ENCODE data around the gene BIVM.

The BIVM gene

DNA sequence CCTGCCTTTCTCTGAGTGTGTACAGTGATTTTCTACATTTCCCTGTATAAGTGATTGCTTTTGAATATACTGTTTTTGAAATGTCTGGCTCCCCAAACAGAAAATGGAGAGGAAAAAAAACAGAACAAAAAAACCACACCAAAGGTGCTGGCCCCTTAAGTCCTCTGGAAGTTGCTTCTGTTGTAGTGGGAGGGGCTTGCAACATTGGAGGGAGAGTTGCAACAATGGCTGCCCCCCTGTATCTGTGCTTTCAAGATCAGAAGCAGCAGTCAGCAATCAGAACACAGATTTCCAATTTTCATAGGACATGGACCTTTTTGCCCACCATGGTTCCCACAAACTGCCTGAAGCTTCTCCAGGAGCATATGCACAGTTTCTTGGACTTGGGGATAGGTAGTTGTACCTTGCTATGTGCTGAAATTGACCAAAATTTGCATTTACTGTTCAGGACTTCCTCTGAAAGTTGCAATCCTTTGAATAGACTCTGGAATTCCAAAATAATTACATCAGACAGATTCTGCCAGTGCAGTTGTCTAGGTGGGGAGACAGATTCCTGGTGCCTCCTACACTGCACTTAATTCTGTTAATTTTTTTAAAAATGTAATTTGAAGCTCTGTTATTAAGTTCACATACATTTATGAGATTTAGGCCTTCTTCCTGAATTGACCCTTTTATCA is 13.8 kb downstream of the BIVM start:
- no peak overlapping the region for H3K27ac ChIP-seq (ENCODE audit: insufficient read depth, low read length, poor library complexity, severe bottlenecking)
- H3K27me3 ChIP-seq (replicated peaks; ENCODE audit: control insufficient read depth, insufficient read depth, low read length, poor library complexity, severe bottlenecking), result no peaks in the 10 kb centered on the region
- no peaks in the 10 kb centered on the region for H3K36me3 ChIP-seq (ENCODE audit: control insufficient read depth, insufficient read depth, low read length)
- H3K4me3 ChIP-seq (ENCODE audit: insufficient read depth, low read depth, low read length, poor library complexity, severe bottlenecking), result no peak overlapping the region
- no peaks in the 10 kb centered on the region for H3K9me3 ChIP-seq (ENCODE audit: control insufficient read depth, low read length)
- DNase-seq, result no peak
- no peaks in the 10 kb centered on the region for H3K4me1 ChIP-seq (ENCODE audit: control insufficient read depth, insufficient read depth, low read length, poor library complexity, severe bottlenecking)

DNA sequence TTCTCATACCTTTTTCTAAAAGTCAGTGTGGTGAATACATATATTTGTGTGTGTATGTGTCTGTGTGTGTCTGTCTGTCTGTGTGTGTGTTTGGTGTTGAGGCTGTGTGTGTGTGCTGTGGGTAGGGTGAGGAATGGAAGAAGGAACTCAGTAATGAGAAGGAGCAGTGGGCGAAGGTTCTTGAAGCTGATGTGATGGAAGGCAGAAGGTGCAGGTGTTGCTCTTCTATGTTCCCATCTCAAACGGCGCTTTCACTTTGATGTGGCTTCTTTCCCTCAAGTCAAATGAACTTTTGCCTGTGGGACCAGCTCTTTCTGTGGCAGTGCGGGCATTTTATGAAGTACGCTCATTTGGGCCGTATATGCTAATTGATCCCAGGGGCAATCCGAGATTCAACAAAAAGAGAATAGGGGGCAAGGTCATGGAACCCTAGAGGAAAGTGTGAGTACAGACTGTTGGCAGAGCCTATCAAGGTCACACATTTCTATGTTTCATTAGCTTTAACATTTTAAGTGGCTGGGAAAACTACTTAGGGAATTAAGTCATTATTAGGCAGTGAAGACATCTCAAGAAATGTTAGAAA is 15.2 kb downstream of the BIVM start:
- no peak for DNase-seq
- no peaks in the 10 kb centered on the region for H3K9me3 ChIP-seq (ENCODE audit: control insufficient read depth, low read length)
- no peak overlapping the region for H3K27ac ChIP-seq (ENCODE audit: insufficient read depth, low read length, poor library complexity, severe bottlenecking)
- H3K4me3 ChIP-seq (ENCODE audit: insufficient read depth, low read depth, low read length, poor library complexity, severe bottlenecking), result no peak overlapping the region
- no peaks in the 10 kb centered on the region for H3K27me3 ChIP-seq (replicated peaks; ENCODE audit: control insufficient read depth, insufficient read depth, low read length, poor library complexity, severe bottlenecking)
- no peaks in the 10 kb centered on the region for H3K36me3 ChIP-seq (ENCODE audit: control insufficient read depth, insufficient read depth, low read length)
- no peaks in the 10 kb centered on the region for H3K4me1 ChIP-seq (ENCODE audit: control insufficient read depth, insufficient read depth, low read length, poor library complexity, severe bottlenecking)

DNA sequence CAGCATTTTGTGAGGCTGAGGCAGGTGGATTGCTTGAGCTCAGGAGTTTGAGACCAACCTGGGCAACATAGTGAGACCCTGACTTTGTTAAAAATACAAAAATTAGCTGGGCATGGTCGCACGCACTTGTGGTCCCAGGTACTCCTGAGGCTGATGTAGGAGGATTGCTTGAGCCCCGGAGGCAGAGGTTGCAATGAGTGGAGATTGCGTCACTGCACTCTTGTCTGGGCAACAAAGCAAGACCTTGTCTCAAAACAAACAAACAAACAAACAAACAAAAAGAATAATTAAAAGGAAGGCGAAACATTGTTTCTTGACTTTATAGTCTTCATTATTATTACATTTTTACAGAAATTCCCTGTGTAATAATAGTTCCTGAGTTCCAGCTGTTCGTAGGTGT is 15.9 kb downstream of the BIVM start:
- Histone ChIP-seq H3K9me3 (ENCODE audit: control insufficient read depth, low read length) (no peaks in the 10 kb centered on the region), H3K27ac (ENCODE audit: insufficient read depth, low read length, poor library complexity, severe bottlenecking) (no peak overlapping the region), H3K4me3 (ENCODE audit: insufficient read depth, low read depth, low read length, poor library complexity, severe bottlenecking) (no peak overlapping the region), H3K36me3 (ENCODE audit: control insufficient read depth, insufficient read depth, low read length) (no peaks in the 10 kb centered on the region), H3K27me3 (replicated peaks; ENCODE audit: control insufficient read depth, insufficient read depth, low read length, poor library complexity, severe bottlenecking) (no peaks in the 10 kb centered on the region), H3K4me1 (ENCODE audit: control insufficient read depth, insufficient read depth, low read length, poor library complexity, severe bottlenecking) (no peaks in the 10 kb centered on the region)
- DNase-seq, result no peak

DNA sequence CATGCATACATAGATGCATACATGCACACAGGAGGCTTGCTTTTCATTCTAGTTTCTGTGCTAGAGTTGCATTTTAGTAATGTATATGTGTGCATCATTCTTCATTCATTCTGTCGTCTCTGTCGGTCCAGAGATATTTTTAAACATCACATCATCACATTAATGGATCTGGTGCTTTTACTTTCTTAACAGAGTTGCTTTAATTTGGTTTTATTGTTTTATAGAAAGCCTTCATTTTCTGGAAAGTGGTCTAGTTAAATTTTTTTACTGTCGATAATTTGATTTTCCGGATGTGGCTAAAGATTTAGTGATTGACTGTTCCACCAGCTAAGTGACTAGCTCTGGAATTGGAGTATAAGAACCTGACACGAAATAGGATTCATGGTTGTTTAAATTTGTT is 16.9 kb downstream of the BIVM start:
- H3K4me1 ChIP-seq (ENCODE audit: control insufficient read depth, insufficient read depth, low read length, poor library complexity, severe bottlenecking), result no peaks in the 10 kb centered on the region
- H3K4me3 ChIP-seq (ENCODE audit: insufficient read depth, low read depth, low read length, poor library complexity, severe bottlenecking), result no peak overlapping the region
- no peaks in the 10 kb centered on the region for H3K36me3 ChIP-seq (ENCODE audit: control insufficient read depth, insufficient read depth, low read length)
- DNase-seq, result no peak
- H3K27ac ChIP-seq (ENCODE audit: insufficient read depth, low read length, poor library complexity, severe bottlenecking), result no peak overlapping the region
- no peaks in the 10 kb centered on the region for H3K27me3 ChIP-seq (replicated peaks; ENCODE audit: control insufficient read depth, insufficient read depth, low read length, poor library complexity, severe bottlenecking)
- H3K9me3 ChIP-seq (ENCODE audit: control insufficient read depth, low read length), result no peaks in the 10 kb centered on the region

DNA sequence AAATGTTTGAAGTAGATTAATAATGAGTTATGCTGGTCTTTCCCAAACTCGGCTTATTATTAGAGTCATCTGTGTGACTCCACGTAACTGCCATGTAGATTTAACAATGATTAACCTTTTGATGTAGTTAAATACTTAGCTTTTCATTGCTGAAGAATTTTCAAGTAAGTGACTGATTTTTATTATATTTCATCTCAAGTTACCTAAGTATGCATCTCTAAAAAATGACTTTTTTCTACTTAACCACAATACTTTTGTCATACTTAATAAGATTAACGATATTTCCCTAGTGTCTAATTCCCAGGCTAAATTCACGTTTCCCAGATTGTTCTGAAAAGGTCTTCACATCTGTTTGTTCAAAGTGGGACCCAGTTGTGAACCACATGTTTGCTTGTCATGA is 17.8 kb downstream of the BIVM start:
- H3K9me3 ChIP-seq (ENCODE audit: control insufficient read depth, low read length), result no peaks in the 10 kb centered on the region
- no peaks in the 10 kb centered on the region for H3K27me3 ChIP-seq (replicated peaks; ENCODE audit: control insufficient read depth, insufficient read depth, low read length, poor library complexity, severe bottlenecking)
- no peaks in the 10 kb centered on the region for H3K36me3 ChIP-seq (ENCODE audit: control insufficient read depth, insufficient read depth, low read length)
- no peak overlapping the region for H3K27ac ChIP-seq (ENCODE audit: insufficient read depth, low read length, poor library complexity, severe bottlenecking)
- H3K4me3 ChIP-seq (ENCODE audit: insufficient read depth, low read depth, low read length, poor library complexity, severe bottlenecking), result no peak overlapping the region
- H3K4me1 ChIP-seq (ENCODE audit: control insufficient read depth, insufficient read depth, low read length, poor library complexity, severe bottlenecking), result no peaks in the 10 kb centered on the region
- no peak for DNase-seq

DNA sequence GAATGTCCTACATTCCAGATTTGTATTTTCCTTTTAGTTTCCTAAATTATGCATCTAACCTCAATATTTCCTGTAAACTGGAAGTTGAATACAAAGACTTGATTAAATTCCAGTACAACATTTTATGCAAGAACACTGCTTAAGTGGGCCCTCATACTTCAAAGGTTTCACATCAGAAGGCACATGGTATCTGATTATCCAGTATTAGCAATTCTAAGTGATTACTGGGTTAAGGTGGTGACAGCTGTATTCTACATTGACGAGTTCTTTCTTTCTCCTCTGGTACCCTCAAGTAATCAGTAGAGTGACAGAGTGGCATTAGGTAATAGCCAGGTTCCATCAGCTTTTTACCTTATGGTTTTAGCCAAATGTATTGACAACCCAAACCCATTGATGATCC is 18.3 kb downstream of the BIVM start:
- Histone ChIP-seq H3K4me1 (ENCODE audit: control insufficient read depth, insufficient read depth, low read length, poor library complexity, severe bottlenecking) (no peaks in the 10 kb centered on the region), H3K27me3 (replicated peaks; ENCODE audit: control insufficient read depth, insufficient read depth, low read length, poor library complexity, severe bottlenecking) (no peaks in the 10 kb centered on the region), H3K27ac (ENCODE audit: insufficient read depth, low read length, poor library complexity, severe bottlenecking) (no peak overlapping the region), H3K36me3 (ENCODE audit: control insufficient read depth, insufficient read depth, low read length) (no peaks in the 10 kb centered on the region), H3K4me3 (ENCODE audit: insufficient read depth, low read depth, low read length, poor library complexity, severe bottlenecking) (no peak overlapping the region), H3K9me3 (ENCODE audit: control insufficient read depth, low read length) (no peaks in the 10 kb centered on the region)
- no peak for DNase-seq

DNA sequence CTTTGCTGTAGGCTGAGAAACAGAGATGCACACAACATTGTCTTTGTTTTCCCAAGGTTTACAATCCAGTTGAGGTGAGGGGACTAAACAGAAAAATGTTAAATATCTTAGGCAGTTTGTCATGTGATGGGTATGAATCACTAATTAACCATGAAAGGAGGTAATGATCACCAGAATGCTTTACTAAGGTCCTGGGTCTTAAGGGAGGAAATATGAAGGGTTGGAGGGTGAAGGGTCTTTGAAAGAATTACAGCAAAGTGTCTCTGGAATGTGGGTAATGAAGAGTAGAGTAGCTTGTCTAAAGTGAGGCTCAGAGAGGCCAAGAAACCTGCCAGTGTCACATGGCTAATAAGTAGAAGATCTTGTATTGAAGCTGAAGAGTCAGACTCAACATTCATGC is 19.0 kb downstream of the BIVM start:
- no peaks in the 10 kb centered on the region for H3K4me1 ChIP-seq (ENCODE audit: control insufficient read depth, insufficient read depth, low read length, poor library complexity, severe bottlenecking)
- H3K36me3 ChIP-seq (ENCODE audit: control insufficient read depth, insufficient read depth, low read length), result no peaks in the 10 kb centered on the region
- no peaks in the 10 kb centered on the region for H3K9me3 ChIP-seq (ENCODE audit: control insufficient read depth, low read length)
- no peaks in the 10 kb centered on the region for H3K27me3 ChIP-seq (replicated peaks; ENCODE audit: control insufficient read depth, insufficient read depth, low read length, poor library complexity, severe bottlenecking)
- DNase-seq, result no peak
- no peak overlapping the region for H3K27ac ChIP-seq (ENCODE audit: insufficient read depth, low read length, poor library complexity, severe bottlenecking)
- no peak overlapping the region for H3K4me3 ChIP-seq (ENCODE audit: insufficient read depth, low read depth, low read length, poor library complexity, severe bottlenecking)

DNA sequence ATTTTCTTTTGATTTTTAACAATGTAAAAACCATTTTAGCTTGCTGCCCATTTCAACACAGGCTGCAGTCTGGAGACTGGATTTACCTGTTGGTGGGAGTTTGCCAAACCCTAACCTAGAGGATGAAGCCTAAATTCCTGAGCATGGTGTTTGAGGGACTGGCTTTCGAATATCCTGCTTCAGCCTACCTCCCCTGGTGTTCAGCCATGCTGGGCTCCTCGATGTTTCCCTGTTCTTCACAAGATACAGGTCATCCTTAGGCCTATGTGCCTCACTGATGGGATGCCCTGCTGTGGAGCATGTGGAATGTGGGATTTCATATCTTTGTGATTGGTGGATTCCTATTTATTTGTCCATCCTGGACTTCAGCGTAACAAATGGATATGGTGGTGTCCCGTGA is 26.5 kb downstream of the BIVM start:
- Histone ChIP-seq H3K4me3 (ENCODE audit: insufficient read depth, low read depth, low read length, poor library complexity, severe bottlenecking) (no peak overlapping the region), H3K27me3 (replicated peaks; ENCODE audit: control insufficient read depth, insufficient read depth, low read length, poor library complexity, severe bottlenecking) (no peaks in the 10 kb centered on the region), H3K9me3 (ENCODE audit: control insufficient read depth, low read length) (no peaks in the 10 kb centered on the region), H3K4me1 (ENCODE audit: control insufficient read depth, insufficient read depth, low read length, poor library complexity, severe bottlenecking) (no peaks in the 10 kb centered on the region), H3K36me3 (ENCODE audit: control insufficient read depth, insufficient read depth, low read length) (no peaks in the 10 kb centered on the region), H3K27ac (ENCODE audit: insufficient read depth, low read length, poor library complexity, severe bottlenecking) (no peak overlapping the region)
- no peak for DNase-seq

DNA sequence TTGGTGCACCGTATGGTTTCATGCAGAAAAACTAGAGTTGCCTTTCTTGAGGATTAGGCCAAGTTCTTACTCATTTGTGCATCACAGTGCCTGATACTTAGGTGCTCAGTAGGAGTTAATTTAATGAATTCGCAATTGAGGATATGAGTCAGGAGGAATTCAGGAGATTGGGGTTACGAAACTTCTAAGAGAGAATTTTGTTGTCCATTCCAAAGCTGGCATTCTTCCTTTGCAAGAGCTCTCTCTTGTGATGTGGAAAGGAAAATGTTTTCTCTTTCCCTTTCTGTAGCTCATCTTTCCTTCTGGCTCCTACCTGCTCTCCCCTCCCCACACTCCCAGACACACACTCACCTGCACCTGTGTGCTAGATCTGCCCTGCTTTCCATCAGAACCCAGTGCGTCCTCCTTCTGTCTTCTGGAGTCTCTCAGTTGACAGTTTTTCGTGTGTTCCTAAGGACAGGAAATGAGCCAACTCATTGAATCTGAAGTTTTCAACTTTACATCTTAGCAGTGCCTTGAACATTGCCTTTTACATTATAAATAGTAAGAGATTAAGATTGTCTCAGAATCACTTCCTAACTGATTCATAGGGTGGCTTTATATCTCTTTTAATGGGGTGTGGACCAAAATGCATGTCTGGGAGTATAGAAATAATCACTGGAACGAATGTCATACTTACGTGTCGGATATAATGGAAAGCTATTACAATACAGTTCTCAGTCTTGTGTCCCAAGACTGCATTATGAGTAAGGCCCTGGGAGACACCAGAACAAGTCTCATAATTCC is 27.2 kb downstream of the BIVM start:
- Histone ChIP-seq H3K9me3 (ENCODE audit: control insufficient read depth, low read length) (no peaks in the 10 kb centered on the region), H3K4me3 (ENCODE audit: insufficient read depth, low read depth, low read length, poor library complexity, severe bottlenecking) (no peak overlapping the region), H3K36me3 (ENCODE audit: control insufficient read depth, insufficient read depth, low read length) (no peaks in the 10 kb centered on the region), H3K4me1 (ENCODE audit: control insufficient read depth, insufficient read depth, low read length, poor library complexity, severe bottlenecking) (no peaks in the 10 kb centered on the region), H3K27ac (ENCODE audit: insufficient read depth, low read length, poor library complexity, severe bottlenecking) (no peak overlapping the region), H3K27me3 (replicated peaks; ENCODE audit: control insufficient read depth, insufficient read depth, low read length, poor library complexity, severe bottlenecking) (no peaks in the 10 kb centered on the region)
- no peak for DNase-seq

DNA sequence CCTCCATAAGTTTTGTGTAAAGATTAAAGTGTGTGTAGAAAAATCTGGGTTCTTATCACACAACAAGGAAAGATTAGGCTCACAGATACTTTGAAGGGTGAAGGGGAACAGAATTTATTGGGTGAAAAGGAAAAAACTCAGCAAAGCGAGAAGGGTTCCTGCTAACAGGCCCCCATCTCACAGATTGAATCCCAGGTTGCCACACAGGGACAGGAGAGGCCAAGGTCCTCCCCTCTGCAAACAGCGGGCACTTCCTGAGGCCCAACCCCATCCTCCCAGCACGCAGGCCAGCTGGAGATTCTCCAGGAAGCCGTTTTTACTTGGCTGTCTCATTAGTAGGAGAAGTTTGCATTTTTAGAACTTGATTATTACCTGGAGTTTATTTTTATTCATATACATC is 31.7 kb downstream of the BIVM start:
- no peak overlapping the region for H3K4me3 ChIP-seq (ENCODE audit: insufficient read depth, low read depth, low read length, poor library complexity, severe bottlenecking)
- no peak overlapping the region for H3K27ac ChIP-seq (ENCODE audit: insufficient read depth, low read length, poor library complexity, severe bottlenecking)
- no peaks in the 10 kb centered on the region for H3K36me3 ChIP-seq (ENCODE audit: control insufficient read depth, insufficient read depth, low read length)
- H3K4me1 ChIP-seq (ENCODE audit: control insufficient read depth, insufficient read depth, low read length, poor library complexity, severe bottlenecking), result no peaks in the 10 kb centered on the region
- no peaks in the 10 kb centered on the region for H3K27me3 ChIP-seq (replicated peaks; ENCODE audit: control insufficient read depth, insufficient read depth, low read length, poor library complexity, severe bottlenecking)
- no peak for DNase-seq
- no peaks in the 10 kb centered on the region for H3K9me3 ChIP-seq (ENCODE audit: control insufficient read depth, low read length)

Data from effector memory CD4-positive, alpha-beta T cell (primary cell).